ENCODE data around the gene CHRNA4.
"Not testable (repeated sequence)": the region's sequence is repeated elsewhere in the genome, so short reads cannot be mapped to it uniquely, and the experiment has no call there.

The CHRNA4 gene

DNA sequence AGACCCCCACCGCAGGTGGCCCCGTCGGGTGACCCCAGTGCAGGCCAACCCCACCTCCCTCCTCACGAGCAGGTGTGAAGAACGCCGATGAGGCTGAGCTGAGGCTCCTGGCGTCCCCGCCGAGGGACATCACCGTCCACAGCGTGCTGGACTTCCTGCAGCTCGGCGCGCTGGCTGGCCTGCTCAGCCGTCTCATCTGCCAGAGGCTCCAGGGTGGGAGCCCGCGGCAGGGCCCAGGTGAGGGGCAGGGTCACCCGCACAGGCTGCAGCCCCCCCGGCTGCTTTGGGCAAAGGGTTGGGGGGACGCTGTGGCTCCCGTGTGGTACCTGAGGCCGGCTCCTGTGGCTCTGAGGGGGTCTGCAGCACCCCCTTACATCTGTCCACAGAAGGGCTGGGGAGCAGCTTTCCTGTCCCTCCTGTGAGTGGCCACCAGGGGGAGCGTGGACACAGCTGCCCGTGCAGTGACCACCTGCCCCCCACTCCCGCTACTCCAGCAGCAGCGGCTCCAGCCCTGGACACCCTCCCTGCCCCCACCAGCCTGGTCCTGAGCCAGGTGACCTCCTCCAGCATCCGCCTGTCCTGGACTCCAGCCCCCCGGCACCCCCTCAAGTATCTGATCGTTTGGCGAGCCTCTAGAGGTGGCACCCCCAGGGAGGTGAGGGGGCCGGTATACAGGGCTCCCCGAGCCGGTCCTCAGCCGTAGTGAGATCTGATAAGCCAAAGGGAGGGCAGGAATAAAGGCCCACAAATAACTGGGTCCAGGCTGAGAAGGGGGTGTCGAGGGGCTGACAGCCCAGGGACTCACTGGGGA lies 51.7 kb downstream of the CHRNA4 start:
- DNase-seq (ENCODE audit: low read depth, low spot score) = no peak

DNA sequence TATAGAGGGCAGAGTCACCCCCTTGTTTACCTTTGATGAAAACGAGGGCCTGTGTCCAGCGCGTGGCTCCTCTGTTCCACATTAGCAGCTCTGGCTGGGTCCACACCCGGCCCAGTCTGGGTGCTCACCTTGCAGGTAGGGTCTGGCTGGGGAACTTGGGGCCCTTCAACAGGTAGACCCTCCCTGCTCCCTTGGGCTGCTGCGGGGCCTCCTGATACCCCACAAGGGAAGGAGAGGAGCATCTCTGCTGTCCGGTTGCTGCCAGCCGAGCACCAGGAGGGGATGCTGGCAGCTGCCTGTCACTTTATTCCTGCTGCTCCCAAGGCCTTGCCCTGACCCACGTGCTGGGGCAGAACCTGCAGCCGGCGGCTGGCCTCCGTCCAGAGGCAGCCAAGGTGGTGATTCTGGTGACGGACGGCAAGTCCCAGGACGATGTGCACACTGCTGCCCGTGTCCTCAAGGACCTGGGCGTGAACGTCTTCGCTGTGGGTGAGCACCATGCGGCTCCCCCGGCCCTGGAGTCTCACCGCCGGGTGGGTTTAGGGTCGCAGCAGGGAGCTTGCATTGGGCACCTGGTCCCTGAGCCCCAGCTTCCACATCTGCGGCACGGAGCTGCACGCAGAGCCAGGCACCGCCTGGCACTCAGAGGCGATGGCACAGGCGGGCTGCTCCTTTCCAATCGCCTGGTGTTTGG lies 52.8 kb downstream of the CHRNA4 start:
- DNase-seq (ENCODE audit: low read depth, low spot score) = no peak

DNA sequence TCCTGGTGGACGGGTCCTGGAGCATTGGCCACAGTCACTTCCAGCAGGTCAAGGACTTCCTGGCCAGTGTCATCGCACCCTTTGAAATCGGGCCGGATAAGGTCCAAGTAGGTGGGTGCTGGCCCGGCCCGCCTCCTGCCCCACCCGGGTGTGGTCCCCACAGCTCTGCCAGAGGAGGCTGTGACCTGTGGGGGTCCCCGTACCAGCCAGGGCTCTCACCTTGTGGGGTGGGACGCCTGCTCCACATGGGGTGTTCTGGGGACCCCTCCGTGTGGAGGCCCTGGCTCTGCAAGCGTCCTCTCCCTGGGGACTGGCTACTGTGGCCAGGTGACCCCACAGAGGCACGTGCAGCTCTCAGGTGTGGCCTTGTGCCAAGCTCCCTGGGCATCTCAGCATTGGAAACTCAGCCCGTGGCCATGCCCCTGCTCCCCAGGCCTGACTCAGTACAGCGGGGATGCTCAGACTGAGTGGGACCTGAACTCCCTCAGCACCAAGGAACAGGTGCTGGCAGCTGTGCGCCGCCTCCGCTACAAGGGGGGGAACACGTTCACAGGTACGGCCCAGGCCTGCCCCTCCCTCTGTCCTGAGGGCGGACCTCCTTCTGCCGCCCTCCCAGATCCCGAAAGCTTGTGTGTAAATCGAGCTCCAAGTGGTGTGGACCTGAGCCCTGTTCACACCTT lies 53.5 kb downstream of the CHRNA4 start:
- DNase-seq (ENCODE audit: low read depth, low spot score) = no peak

- DNase-seq (ENCODE audit: low read depth, low spot score) = no peak
Measured at GRCh38 chr20:63306673-63307537, 54.2 kb downstream of the CHRNA4 start.

GRCh38 chr20:63305933-63306672 lies 55.0 kb downstream of the CHRNA4 start:
- not testable (repeated sequence) for DNase-seq (ENCODE audit: low read depth, low spot score)

GRCh38 chr20:63305393-63305792 lies 55.8 kb downstream of the CHRNA4 start:
- DNase-seq (ENCODE audit: low read depth, low spot score) = no peak

DNA sequence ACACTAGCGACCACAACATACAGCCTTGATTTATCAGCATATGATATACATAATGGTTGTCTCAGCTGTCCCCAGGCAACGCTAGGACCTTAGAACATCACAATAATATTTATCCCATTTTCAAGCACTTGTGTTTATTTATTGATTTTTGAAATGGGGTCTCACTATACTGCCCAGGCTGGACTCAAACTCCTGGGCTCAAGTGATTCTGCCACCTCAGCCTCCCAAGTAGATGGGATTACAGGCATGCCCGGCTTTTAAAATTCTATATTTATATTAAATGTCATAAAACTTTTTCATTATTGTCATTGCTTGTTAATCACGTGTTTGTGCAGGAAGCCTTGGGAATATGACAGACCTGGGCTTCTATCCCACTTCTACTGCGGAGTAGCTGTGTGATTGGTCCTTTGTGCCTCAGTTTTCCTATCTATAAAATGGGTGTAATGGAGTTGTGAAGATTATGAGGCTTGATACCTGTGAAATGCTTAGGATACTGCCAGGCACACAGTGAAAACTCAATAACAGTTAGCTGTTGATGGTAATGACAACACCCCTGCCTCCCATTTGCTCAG lies 58.0 kb downstream of the CHRNA4 start:
- no peak for DNase-seq (ENCODE audit: low read depth, low spot score)

GRCh38 chr20:63301671-63302070 lies 59.5 kb downstream of the CHRNA4 start:
- DNase-seq (ENCODE audit: low read depth, low spot score) = no peak

DNA sequence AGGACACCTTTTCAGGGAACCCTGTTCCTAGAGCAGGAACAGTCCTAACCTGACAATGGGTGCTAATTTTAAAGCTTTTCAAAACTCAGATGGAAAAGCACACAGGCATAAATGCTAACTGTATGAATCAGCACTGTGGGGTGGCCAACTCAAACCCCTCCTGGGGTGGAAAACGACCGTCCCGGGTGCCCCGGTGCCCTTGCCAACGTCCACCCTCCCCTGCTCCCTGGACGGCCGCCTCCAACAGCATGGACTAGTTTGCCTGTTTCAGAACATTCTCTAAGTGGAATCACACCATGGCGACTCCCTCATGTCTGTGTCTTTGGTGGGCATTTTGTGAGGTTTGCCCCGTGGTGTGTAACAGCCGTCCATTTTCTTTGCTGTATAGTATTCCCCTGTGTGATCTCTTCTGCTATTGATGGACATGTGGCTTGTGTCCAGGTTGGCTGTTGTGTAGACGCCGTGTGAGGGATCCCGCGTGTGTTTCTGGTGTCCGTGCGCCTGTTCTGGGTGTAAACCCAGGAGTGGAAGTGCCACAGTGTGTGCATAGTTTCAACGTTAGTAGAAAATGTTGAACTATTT lies 62.3 kb downstream of the CHRNA4 start:
- DNase-seq (ENCODE audit: low read depth, low spot score) = no peak

- DNase-seq (ENCODE audit: low read depth, low spot score) = no peak
Measured at GRCh38 chr20:63297796-63298572, 63.2 kb downstream of the CHRNA4 start.

GRCh38 chr20:63297371-63297781 lies 63.8 kb downstream of the CHRNA4 start:
- no peak for DNase-seq (ENCODE audit: low read depth, low spot score)

DNA sequence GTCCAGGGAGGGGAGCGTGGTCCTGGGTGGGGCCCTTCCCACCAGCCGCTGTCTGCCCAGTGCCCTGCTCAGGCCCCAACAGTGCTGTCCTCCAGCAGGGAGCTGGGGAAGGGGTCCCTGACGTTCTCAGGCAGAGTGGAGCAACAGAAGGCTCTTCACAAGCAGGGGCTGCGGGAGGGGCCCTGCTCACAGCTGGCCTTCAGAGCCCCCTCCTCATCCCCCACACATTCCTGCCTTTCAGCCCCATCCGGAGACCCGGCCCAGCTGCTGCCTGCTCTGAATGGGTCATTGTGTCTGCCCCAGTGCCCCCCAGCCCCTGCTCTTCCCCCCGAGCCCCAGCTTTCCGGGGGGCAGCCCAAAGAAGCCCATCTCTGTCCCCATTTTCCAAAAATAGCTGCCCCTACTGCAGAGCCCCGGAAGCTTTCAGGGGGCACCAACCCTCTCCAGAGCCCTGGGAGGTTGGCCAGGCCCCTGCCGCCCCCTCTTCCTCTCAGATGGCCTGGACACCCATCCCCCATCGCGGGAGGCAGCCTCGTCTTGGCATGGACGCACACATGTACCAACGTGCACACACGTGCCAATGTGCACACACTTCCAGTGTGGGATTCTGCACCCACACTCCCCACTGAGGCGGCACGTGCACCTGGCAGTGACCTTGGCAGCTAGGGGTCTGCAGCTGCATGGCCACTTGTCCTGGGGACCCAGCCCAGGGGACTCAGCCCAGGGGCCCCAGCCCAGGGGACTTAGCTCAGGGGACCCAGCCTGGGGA lies 64.4 kb downstream of the CHRNA4 start:
- no peak for DNase-seq (ENCODE audit: low read depth, low spot score)

- no peak for DNase-seq (ENCODE audit: low read depth, low spot score)
Measured at GRCh38 chr20:63295846-63296245, 65.3 kb downstream of the CHRNA4 start.

GRCh38 chr20:63295422-63295821 lies 65.7 kb downstream of the CHRNA4 start:
- DNase-seq (ENCODE audit: low read depth, low spot score) = no peak

- DNase-seq (ENCODE audit: low read depth, low spot score) = no peak
Measured at GRCh38 chr20:63295018-63295417, 66.1 kb downstream of the CHRNA4 start.

DNA sequence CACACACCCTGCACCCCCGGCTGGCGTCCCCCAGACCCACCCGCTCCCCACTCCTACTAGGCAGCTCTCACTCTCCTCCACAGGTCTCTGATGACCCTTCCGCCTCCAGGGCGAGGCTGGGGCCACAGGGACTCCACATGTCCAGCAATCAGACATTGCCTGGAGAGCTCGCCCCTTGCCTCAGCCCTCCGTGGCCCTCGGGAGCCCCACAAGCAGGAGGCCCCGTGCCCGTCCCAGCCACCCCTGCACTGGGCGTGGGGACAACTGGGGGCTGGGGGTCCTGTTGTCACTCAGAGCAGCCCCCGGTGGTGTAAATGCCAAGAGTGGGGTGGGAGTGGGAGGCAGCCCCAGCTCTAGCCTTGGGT lies 66.6 kb downstream of the CHRNA4 start:
- DNase-seq (ENCODE audit: low read depth, low spot score) = no peak

DNA sequence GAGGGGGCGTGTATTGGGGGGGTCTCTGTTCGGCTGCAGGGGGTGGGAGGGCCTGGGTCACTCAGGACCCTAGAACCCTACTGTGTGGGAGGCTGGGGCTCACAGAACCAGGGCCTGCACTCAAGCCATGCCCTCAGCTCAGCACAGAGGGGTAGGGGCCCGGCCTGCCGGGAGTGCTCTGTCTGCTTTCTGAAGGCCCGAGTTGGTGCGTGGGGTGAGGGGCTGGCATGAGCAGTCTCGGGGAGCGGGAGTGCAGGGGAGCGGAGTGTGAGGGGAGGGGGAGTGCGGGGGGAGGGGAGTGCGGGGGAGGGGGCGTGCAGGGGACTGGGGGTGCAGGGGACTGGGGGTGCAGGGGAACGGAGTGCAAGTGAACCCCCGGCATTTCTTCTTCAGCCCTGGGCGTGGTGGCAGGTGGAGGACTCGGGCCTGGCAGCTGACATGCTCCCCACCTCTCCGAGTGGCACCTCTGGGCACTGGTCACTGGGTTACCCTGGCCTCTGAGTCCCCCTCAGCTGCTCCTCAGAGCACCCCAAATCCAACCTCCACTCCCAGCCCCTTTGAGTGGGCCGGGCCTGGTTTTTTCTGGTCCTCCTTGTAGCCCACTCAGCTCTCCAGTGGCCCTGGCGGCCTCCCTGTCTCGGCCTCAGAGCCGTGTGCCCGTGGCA lies 67.1 kb downstream of the CHRNA4 start:
- no peak for DNase-seq (ENCODE audit: low read depth, low spot score)

- no peak for DNase-seq (ENCODE audit: low read depth, low spot score)
Measured at GRCh38 chr20:63293456-63293855, 67.7 kb downstream of the CHRNA4 start.
